GM12878 (cell line): ENCODE measurements around the gene TSC22D4. TPM values are rescaled to one million over a fixed set of nuclear protein-coding genes. Genes with fewer than 3 reads are reported as not detected.

Source experiments
- ATF7 ChIP-seq: fragments of 450-650 bp; IDR thresholded peaks from 2 replicates; pipeline ENCODE4 v1.6.1; 2016; ENCODE audit warnings: low read depth, mild to moderate bottlenecking
- CREM ChIP-seq: IDR thresholded peaks from 2 replicates; pipeline ENCODE4 v1.6.1; 2014; ENCODE audit warnings: antibody characterized with exemption, low read depth
- FOXK2 ChIP-seq: fragments of 450-650 bp; IDR thresholded peaks from 2 replicates; pipeline ENCODE4 v1.6.1; 2017; ENCODE audit warnings: mild to moderate bottlenecking, moderate library complexity
- HDAC6 ChIP-seq: fragments of 200-600 bp; sonication (generic); IDR thresholded peaks from one replicate; pipeline ENCODE4 v1.8.0; 2017; ENCODE audit warnings: antibody characterized with exemption; ENCODE audit not compliant: unreplicated experiment
- NBN ChIP-seq: fragments of 450-650 bp; IDR thresholded peaks from 2 replicates; pipeline ENCODE4 v1.6.1; 2016
- NR2C2 ChIP-seq: IDR thresholded peaks from 2 replicates; pipeline ENCODE4 v1.6.1; 2011; ENCODE audit warnings: borderline replicate concordance, low read depth; ENCODE audit not compliant: control insufficient read depth, insufficient read length
- POLR2A ChIP-seq: IDR thresholded peaks from 2 replicates; pipeline ENCODE4 v1.6.1; 2011; ENCODE audit warnings: low read depth, mild to moderate bottlenecking, low read length
- POLR2AphosphoS5 ChIP-seq: IDR thresholded peaks from 2 replicates; pipeline ENCODE4 v1.6.1; 2011; ENCODE audit warnings: mild to moderate bottlenecking, low read length, inconsistent platforms
- RCOR1 ChIP-seq: conservative IDR thresholded peaks from 2 replicates; pipeline ENCODE4 v1.6.1; 2012; ENCODE audit warnings: low read depth, low read length, improper control_type of control experiment
- STAT3 ChIP-seq: IDR thresholded peaks from 2 replicates; pipeline ENCODE4 v1.6.1; 2011; ENCODE audit warnings: low read depth, low read length, improper control_type of control experiment
- TAF1 ChIP-seq: IDR thresholded peaks from 2 replicates; pipeline ENCODE4 v1.6.1; 2011; ENCODE audit warnings: mild to moderate bottlenecking, low read depth, low read length, borderline replicate concordance
- ZSCAN29 ChIP-seq: fragments of 450-650 bp; IDR thresholded peaks from 2 replicates; pipeline ENCODE4 v1.6.1; 2017; ENCODE audit warnings: mild to moderate bottlenecking, moderate library complexity
- polyA plus RNA-seq, 11 experiments: library from polyadenylated mRNA; depleted of rRNA in 4 of 11; unstranded in 6 of 11; stranded (reverse) in 5 of 11; fragments of >200 nt; fragmentation: Nextera tagmentation in 4 of 11; fragmentation: Illumina TruSeq in 1 of 11; extraction: Ambion mirVana in 4 of 11; extraction: Trizol in 1 of 11; gene quantifications; 1 replicate in 1 of 11; 2 replicates in 10 of 11; pipeline versions ENCODE4 v1.2.1 to v1.2.3, GENCODE V29; 2011 to 2016; ENCODE audit warnings: inconsistent platforms in 2 of 11, missing spikeins in 2 of 11, low read depth in 1 of 11
- total RNA-seq, 4 experiments: library from RNA; depleted of rRNA in 3 of 4; stranded (reverse); fragments of >200 nt in 3 of 4; fragmentation: Illumina TruSeq in 1 of 4; extraction: Trizol in 1 of 4; gene quantifications; 2 replicates each; pipeline versions ENCODE4 v1.2.1 to v1.2.3, GENCODE V29; 2013 to 2021
- TF ChIP-seq, protein P1 (sequence below): fragments of 450-650 bp; formaldehyde crosslinking; IDR thresholded peaks from 2 replicates; pipeline ENCODE4 v1.4.0; 2022; ENCODE audit warnings: mild to moderate bottlenecking, moderate library complexity
- TF ChIP-seq, protein P2 (sequence below): fragments of 450-650 bp; IDR thresholded peaks from 2 replicates; pipeline ENCODE4 v1.6.1; 2016; ENCODE audit warnings: mild to moderate bottlenecking
- TF ChIP-seq, protein P3 (sequence below): IDR thresholded peaks from 2 replicates; pipeline ENCODE4 v1.6.1; 2012; ENCODE audit warnings: low read depth, low read length, improper control_type of control experiment
- TF ChIP-seq, protein P4 (sequence below): IDR thresholded peaks from 2 replicates; pipeline ENCODE4 v1.6.1; 2012; ENCODE audit warnings: improper control_type of control experiment, low read depth, low read length; ENCODE audit not compliant: insufficient replicate concordance
- TF ChIP-seq, protein P5 (sequence below): fragments of 450-650 bp; IDR thresholded peaks from 2 replicates; pipeline ENCODE4 v1.6.1; 2016; ENCODE audit warnings: mild to moderate bottlenecking

Gene TSC22D4
- total and polyA plus RNA-seq, 10 of the 15 experiments (the other 5 are each of a cell fraction or from before 2014, with no cell fraction given): 0.50 to 65.7 (median 24.4) TPM

DNA sequence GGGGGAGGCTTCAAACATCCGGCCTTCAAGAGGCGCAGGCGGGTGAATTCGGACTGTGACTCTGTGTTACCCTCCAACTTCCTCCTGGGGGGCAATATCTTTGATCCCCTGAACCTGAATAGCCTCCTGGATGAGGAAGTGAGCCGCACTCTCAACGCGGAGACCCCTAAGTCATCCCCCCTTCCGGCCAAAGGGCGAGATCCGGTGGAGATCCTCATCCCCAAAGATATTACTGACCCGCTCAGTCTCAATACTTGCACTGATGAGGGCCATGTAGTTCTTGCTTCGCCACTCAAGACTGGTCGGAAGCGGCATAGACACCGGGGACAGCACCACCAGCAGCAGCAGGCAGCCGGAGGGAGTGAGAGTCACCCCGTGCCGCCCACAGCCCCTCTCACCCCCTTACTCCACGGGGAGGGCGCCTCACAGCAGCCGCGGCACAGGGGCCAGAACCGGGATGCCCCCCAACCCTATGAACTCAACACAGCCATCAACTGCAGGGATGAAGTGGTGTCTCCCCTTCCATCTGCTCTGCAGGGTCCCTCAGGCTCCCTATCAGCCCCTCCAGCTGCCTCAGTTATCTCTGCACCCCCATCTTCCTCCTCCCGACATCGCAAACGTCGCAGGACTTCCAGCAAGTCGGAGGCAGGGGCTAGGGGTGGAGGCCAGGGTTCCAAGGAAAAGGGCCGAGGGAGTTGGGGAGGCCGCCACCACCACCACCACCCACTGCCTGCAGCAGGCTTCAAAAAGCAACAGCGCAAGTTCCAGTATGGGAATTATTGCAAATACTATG is 48.3 kb downstream of the TSC22D4 start (continued):
- TF ChIP-seq, protein P1, sequence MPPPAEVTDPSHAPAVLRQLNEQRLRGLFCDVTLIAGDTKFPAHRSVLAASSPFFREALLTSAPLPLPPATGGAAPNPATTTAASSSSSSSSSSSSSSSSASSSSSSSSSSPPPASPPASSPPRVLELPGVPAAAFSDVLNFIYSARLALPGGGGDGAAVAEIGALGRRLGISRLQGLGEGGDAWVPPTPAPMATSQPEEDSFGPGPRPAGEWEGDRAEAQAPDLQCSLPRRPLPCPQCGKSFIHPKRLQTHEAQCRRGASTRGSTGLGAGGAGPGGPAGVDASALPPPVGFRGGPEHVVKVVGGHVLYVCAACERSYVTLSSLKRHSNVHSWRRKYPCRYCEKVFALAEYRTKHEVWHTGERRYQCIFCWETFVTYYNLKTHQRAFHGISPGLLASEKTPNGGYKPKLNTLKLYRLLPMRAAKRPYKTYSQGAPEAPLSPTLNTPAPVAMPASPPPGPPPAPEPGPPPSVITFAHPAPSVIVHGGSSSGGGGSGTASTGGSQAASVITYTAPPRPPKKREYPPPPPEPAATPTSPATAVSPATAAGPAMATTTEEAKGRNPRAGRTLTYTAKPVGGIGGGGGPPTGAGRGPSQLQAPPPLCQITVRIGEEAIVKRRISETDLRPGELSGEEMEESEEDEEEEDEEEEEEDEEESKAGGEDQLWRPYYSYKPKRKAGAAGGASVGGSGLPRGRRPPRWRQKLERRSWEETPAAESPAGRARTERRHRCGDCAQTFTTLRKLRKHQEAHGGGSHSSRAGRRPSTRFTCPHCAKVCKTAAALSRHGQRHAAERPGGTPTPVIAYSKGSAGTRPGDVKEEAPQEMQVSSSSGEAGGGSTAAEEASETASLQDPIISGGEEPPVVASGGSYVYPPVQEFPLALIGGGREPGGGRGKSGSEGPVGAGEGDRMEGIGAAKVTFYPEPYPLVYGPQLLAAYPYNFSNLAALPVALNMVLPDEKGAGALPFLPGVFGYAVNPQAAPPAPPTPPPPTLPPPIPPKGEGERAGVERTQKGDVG (CRISPR knock-in tag): no peak
- no peak for TF ChIP-seq ZSCAN29
- TF ChIP-seq CREM: no peak
- 0 out of 2 replicates have a peak, but pooled peaks have one; percentile 6 for TF ChIP-seq NBN
- peak; percentile 68; the same call in 1 of the 2 replicates for TF ChIP-seq POLR2AphosphoS5
- TF ChIP-seq, protein P2, sequence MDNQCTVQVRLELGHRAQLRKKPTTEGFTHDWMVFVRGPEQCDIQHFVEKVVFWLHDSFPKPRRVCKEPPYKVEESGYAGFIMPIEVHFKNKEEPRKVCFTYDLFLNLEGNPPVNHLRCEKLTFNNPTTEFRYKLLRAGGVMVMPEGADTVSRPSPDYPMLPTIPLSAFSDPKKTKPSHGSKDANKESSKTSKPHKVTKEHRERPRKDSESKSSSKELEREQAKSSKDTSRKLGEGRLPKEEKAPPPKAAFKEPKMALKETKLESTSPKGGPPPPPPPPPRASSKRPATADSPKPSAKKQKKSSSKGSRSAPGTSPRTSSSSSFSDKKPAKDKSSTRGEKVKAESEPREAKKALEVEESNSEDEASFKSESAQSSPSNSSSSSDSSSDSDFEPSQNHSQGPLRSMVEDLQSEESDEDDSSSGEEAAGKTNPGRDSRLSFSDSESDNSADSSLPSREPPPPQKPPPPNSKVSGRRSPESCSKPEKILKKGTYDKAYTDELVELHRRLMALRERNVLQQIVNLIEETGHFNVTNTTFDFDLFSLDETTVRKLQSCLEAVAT: no peak
- TF ChIP-seq, protein P3, sequence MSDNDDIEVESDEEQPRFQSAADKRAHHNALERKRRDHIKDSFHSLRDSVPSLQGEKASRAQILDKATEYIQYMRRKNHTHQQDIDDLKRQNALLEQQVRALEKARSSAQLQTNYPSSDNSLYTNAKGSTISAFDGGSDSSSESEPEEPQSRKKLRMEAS: no peak
- TF ChIP-seq FOXK2: no peak
- TF ChIP-seq, protein P4, sequence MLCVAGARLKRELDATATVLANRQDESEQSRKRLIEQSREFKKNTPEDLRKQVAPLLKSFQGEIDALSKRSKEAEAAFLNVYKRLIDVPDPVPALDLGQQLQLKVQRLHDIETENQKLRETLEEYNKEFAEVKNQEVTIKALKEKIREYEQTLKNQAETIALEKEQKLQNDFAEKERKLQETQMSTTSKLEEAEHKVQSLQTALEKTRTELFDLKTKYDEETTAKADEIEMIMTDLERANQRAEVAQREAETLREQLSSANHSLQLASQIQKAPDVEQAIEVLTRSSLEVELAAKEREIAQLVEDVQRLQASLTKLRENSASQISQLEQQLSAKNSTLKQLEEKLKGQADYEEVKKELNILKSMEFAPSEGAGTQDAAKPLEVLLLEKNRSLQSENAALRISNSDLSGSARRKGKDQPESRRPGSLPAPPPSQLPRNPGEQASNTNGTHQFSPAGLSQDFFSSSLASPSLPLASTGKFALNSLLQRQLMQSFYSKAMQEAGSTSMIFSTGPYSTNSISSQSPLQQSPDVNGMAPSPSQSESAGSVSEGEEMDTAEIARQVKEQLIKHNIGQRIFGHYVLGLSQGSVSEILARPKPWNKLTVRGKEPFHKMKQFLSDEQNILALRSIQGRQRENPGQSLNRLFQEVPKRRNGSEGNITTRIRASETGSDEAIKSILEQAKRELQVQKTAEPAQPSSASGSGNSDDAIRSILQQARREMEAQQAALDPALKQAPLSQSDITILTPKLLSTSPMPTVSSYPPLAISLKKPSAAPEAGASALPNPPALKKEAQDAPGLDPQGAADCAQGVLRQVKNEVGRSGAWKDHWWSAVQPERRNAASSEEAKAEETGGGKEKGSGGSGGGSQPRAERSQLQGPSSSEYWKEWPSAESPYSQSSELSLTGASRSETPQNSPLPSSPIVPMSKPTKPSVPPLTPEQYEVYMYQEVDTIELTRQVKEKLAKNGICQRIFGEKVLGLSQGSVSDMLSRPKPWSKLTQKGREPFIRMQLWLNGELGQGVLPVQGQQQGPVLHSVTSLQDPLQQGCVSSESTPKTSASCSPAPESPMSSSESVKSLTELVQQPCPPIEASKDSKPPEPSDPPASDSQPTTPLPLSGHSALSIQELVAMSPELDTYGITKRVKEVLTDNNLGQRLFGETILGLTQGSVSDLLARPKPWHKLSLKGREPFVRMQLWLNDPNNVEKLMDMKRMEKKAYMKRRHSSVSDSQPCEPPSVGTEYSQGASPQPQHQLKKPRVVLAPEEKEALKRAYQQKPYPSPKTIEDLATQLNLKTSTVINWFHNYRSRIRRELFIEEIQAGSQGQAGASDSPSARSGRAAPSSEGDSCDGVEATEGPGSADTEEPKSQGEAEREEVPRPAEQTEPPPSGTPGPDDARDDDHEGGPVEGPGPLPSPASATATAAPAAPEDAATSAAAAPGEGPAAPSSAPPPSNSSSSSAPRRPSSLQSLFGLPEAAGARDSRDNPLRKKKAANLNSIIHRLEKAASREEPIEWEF: no peak
- no peak for TF ChIP-seq HDAC6
- TF ChIP-seq ATF7: no peak
- no peak for TF ChIP-seq NR2C2
- TF ChIP-seq RCOR1: no peak
- TF ChIP-seq TAF1: 0 out of 2 replicates have a peak, but pooled peaks have one; percentile 3
- TF ChIP-seq, protein P5, sequence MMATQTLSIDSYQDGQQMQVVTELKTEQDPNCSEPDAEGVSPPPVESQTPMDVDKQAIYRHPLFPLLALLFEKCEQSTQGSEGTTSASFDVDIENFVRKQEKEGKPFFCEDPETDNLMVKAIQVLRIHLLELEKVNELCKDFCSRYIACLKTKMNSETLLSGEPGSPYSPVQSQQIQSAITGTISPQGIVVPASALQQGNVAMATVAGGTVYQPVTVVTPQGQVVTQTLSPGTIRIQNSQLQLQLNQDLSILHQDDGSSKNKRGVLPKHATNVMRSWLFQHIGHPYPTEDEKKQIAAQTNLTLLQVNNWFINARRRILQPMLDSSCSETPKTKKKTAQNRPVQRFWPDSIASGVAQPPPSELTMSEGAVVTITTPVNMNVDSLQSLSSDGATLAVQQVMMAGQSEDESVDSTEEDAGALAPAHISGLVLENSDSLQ: no peak; the same call in 1 of the 2 replicates
- TF ChIP-seq STAT3: no peak
- TF ChIP-seq POLR2A: no peak; the same call in 1 of the 2 replicates
